Activated naive CD8-positive, alpha-beta T cell (primary cell): ENCODE results near the gene IFNA21.
A peak's percentile ranks its signal among the peaks of the same experiment; 100 is the strongest.
"Not testable (repeated sequence)": the region's sequence is repeated elsewhere in the genome, so short reads cannot be mapped to it uniquely, and the experiment has no call there.

Source experiments
- H3K27ac Mint-ChIP-seq: one replicate; pipeline ENCODE4 v1.8.0; 2021; ENCODE audit warnings: mixed read lengths
- H3K27me3 Mint-ChIP-seq: one replicate; pipeline ENCODE4 v1.8.0; 2021; ENCODE audit warnings: mixed read lengths
- H3K36me3 Mint-ChIP-seq: one replicate; pipeline ENCODE4 v1.8.0; 2021; ENCODE audit warnings: mixed read lengths
- H3K4me1 Mint-ChIP-seq: one replicate; pipeline ENCODE4 v1.8.0; 2021; ENCODE audit warnings: low read depth, mixed read lengths
- H3K4me3 Mint-ChIP-seq: one replicate; pipeline ENCODE4 v1.8.0; 2021; ENCODE audit warnings: mild to moderate bottlenecking, mixed read lengths
- H3K9me3 Mint-ChIP-seq: one replicate; pipeline ENCODE4 v1.8.0; 2021; ENCODE audit warnings: low read depth, mixed read lengths

Gene IFNA21

GRCh38 chr9:21165516-21165915 lies 944 bp downstream of the IFNA21 start:
- Mint-ChIP-seq H3K9me3 (no peaks in the 10 kb centered on the region), H3K4me1 (peaks cover 28% of the 10 kb centered on the region), H3K27ac (no peak overlapping the region), H3K27me3 (no peaks in the 10 kb centered on the region), H3K4me3 (no peak overlapping the region), H3K36me3 (no peaks in the 10 kb centered on the region)

- Mint-ChIP-seq H3K36me3 (no peaks in the 10 kb centered on the region), H3K27ac (no peak overlapping the region), H3K4me3 (peak overlapping the region; percentile 58), H3K27me3 (no peaks in the 10 kb centered on the region), H3K4me1 (peaks cover 41% of the 10 kb centered on the region), H3K9me3 (no peaks in the 10 kb centered on the region)
Observed at GRCh38 chr9:21160178-21160577, 6.3 kb downstream of the IFNA21 start.

- Mint-ChIP-seq H3K27ac (no peak overlapping the region), H3K4me1 (peaks cover 18% of the 10 kb centered on the region), H3K4me3 (no peak overlapping the region), H3K27me3 (no peaks in the 10 kb centered on the region), H3K36me3 (no peaks in the 10 kb centered on the region), H3K9me3 (no peaks in the 10 kb centered on the region)
Observed at GRCh38 chr9:21155501-21155900, 11.0 kb downstream of the IFNA21 start.

- Mint-ChIP-seq H3K9me3 (no peaks in the 10 kb centered on the region), H3K36me3 (peaks cover 3% of the 10 kb centered on the region), H3K4me3 (no peak overlapping the region), H3K27me3 (no peaks in the 10 kb centered on the region), H3K4me1 (peaks cover 8% of the 10 kb centered on the region), H3K27ac (no peak overlapping the region)
Observed at GRCh38 chr9:21154018-21154608, 12.3 kb downstream of the IFNA21 start.

- Mint-ChIP-seq H3K27me3 (no peaks in the 10 kb centered on the region), H3K27ac (no peak overlapping the region), H3K9me3 (no peaks in the 10 kb centered on the region), H3K4me1 (peaks cover 6% of the 10 kb centered on the region), H3K4me3 (no peak overlapping the region), H3K36me3 (peaks cover 7% of the 10 kb centered on the region)
Observed at GRCh38 chr9:21153336-21154017, 13.0 kb downstream of the IFNA21 start.

- Mint-ChIP-seq H3K4me1 (peaks cover 17% of the 10 kb centered on the region), H3K36me3 (peaks cover 8% of the 10 kb centered on the region), H3K27me3 (no peaks in the 10 kb centered on the region), H3K27ac (peak overlapping the region; percentile 8), H3K9me3 (no peaks in the 10 kb centered on the region), H3K4me3 (no peak overlapping the region)
Observed at GRCh38 chr9:21144603-21145002, 21.9 kb downstream of the IFNA21 start.

- Mint-ChIP-seq H3K4me3 (no peak within 1 kb of the TSS), H3K27me3 (no peaks in the 10 kb centered on the region), H3K36me3 (peaks cover 2% of the 10 kb centered on the region), H3K27ac (no peak within 1 kb of the TSS), H3K9me3 (no peaks in the 10 kb centered on the region), H3K4me1 (peaks cover 17% of the 10 kb centered on the region)
Observed at GRCh38 chr9:21141427-21141882, 25.0 kb downstream of the IFNA21 start, which contains the start of gene IFNW1. TSS of gene IFNW1 (minus strand) at chr9:21141832. CDS start at chr9:21141570, 262 bp downstream.

- no peak overlapping the region for H3K4me3 Mint-ChIP-seq
- no peaks in the 10 kb centered on the region for H3K9me3 Mint-ChIP-seq
- H3K27me3 Mint-ChIP-seq, result no peaks in the 10 kb centered on the region
- H3K27ac Mint-ChIP-seq, result no peak overlapping the region
- H3K36me3 Mint-ChIP-seq, result no peaks in the 10 kb centered on the region
- H3K4me1 Mint-ChIP-seq, result peaks cover 6% of the 10 kb centered on the region
Observed at GRCh38 chr9:21137020-21137419, 29.4 kb downstream of the IFNA21 start.

GRCh38 chr9:21135736-21136135 lies 30.7 kb downstream of the IFNA21 start:
- Mint-ChIP-seq H3K27me3 (no peaks in the 10 kb centered on the region), H3K4me3 (no peak overlapping the region), H3K36me3 (no peaks in the 10 kb centered on the region), H3K9me3 (no peaks in the 10 kb centered on the region), H3K27ac (no peak overlapping the region), H3K4me1 (no peaks in the 10 kb centered on the region)

- not testable (repeated sequence) for H3K27ac Mint-ChIP-seq, H3K9me3 Mint-ChIP-seq, H3K4me1 Mint-ChIP-seq, H3K27me3 Mint-ChIP-seq, H3K4me3 Mint-ChIP-seq
- peaks cover 13% of the 10 kb centered on the region for H3K36me3 Mint-ChIP-seq
Observed at GRCh38 chr9:21128186-21128585, 38.3 kb downstream of the IFNA21 start.

GRCh38 chr9:21121595-21122251 lies 44.7 kb downstream of the IFNA21 start:
- peaks cover 8% of the 10 kb centered on the region for H3K27me3 Mint-ChIP-seq
- H3K4me1 Mint-ChIP-seq, result no peaks in the 10 kb centered on the region
- H3K36me3 Mint-ChIP-seq, result peaks cover 2% of the 10 kb centered on the region
- no peak overlapping the region for H3K27ac Mint-ChIP-seq
- no peaks in the 10 kb centered on the region for H3K9me3 Mint-ChIP-seq
- no peak overlapping the region for H3K4me3 Mint-ChIP-seq

- Mint-ChIP-seq H3K27me3 (peaks cover 8% of the 10 kb centered on the region), H3K36me3 (no peaks in the 10 kb centered on the region), H3K9me3 (no peaks in the 10 kb centered on the region), H3K4me3 (no peak overlapping the region), H3K4me1 (no peaks in the 10 kb centered on the region), H3K27ac (no peak overlapping the region)
Observed at GRCh38 chr9:21121079-21121478, 45.4 kb downstream of the IFNA21 start.

- H3K9me3 Mint-ChIP-seq, result no peaks in the 10 kb centered on the region
- no peak overlapping the region for H3K27ac Mint-ChIP-seq
- H3K4me1 Mint-ChIP-seq, result no peaks in the 10 kb centered on the region
- no peaks in the 10 kb centered on the region for H3K36me3 Mint-ChIP-seq
- no peaks in the 10 kb centered on the region for H3K27me3 Mint-ChIP-seq
- H3K4me3 Mint-ChIP-seq, result no peak overlapping the region
Observed at GRCh38 chr9:21119093-21119770, 47.2 kb downstream of the IFNA21 start.
